Peyer's patch (tissue), 4 donors: ENCODE results near the gene YWHAE.

Experiments
- CTCF ChIP-seq, 6 experiments: fragments of 450-650 bp in 4 of 6; fragments of 200-600 bp in 2 of 6; sonication (generic) in 1 of 6; IDR thresholded peaks; one replicate each; pipeline ENCODE4 v1.5.1; 2017 to 2019; ENCODE audit warnings: antibody characterized with exemption in 6 of 6, mild to moderate bottlenecking in 3 of 6, moderate library complexity in 1 of 6
- POLR2A ChIP-seq, 2 donors: fragments of 450-650 bp; IDR thresholded peaks; one replicate each; pipeline ENCODE4 v1.5.1; 2017; ENCODE audit warnings: antibody characterized with exemption in 2 of 2, mild to moderate bottlenecking in 2 of 2, moderate library complexity in 2 of 2

DNA sequence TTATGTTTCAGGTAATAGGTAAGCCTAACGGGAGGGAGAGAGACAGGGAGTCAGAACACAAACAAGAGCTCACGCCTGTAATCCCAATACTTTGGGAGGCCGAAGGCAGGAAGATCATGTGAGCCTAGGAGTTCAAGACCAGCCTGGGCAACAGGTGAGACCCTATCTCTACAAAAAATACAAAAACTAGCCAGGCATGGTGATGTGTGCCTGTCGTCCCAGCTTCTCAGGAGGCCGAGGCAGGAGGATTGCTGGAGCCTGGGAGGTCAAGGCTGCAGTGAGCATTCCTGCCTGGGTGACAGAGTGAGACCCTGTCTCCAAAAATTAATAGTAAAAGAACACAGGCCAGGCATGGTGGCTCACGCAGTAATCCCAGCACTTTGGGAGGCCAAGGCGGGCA is 27.4 kb downstream of the YWHAE start:
- TF ChIP-seq CTCF (IDR thresholded peaks at IDR 0.05) (no peak), POLR2A (IDR thresholded peaks at IDR 0.05) (no peak)
